MM.1S (cell line): ENCODE data around the gene TLR4.

ENCODE experiments used
- EZH2 ChIP-seq: fragments of 300-600 bp; sonication (generic); optimal IDR thresholded peaks from 2 replicates; pipeline ENCODE3; 2017; ENCODE audit warnings: low read depth, mild to moderate bottlenecking, antibody characterized with exemption, low read length, mixed read lengths
- EZH2phosphoT487 ChIP-seq: fragments of 300-600 bp; sonication (generic); IDR thresholded peaks from 2 replicates; pipeline ENCODE4 v1.6.1; 2018; ENCODE audit warnings: antibody characterized with exemption, low read length
- TF ChIP-seq, protein P1 (sequence below): fragments of 300-600 bp; sonication (generic); IDR thresholded peaks from 2 replicates; pipeline ENCODE4 v1.5.1; 2016; ENCODE audit warnings: antibody characterized with exemption, low read length, mixed read lengths

DNA sequence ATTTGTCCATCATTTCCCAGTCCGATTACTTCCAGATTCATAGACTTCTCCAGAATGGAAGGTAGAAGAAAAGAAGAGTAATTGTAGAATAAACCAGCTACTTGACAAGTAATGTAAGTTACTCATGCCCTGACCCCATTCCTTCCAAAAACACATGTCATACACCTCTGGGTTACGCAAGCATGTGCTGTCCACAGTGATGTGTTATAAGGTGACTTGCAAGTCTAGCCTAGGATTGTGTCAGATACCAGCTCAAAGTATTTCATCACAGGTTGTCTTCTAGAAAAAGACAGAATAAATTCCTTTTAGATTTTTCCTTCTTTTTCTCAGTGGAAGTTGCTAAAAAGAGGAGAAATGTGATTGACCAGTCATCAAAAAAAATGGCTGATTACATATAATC lies 8.0 kb upstream of the TLR4 start:
- TF ChIP-seq, protein P1, sequence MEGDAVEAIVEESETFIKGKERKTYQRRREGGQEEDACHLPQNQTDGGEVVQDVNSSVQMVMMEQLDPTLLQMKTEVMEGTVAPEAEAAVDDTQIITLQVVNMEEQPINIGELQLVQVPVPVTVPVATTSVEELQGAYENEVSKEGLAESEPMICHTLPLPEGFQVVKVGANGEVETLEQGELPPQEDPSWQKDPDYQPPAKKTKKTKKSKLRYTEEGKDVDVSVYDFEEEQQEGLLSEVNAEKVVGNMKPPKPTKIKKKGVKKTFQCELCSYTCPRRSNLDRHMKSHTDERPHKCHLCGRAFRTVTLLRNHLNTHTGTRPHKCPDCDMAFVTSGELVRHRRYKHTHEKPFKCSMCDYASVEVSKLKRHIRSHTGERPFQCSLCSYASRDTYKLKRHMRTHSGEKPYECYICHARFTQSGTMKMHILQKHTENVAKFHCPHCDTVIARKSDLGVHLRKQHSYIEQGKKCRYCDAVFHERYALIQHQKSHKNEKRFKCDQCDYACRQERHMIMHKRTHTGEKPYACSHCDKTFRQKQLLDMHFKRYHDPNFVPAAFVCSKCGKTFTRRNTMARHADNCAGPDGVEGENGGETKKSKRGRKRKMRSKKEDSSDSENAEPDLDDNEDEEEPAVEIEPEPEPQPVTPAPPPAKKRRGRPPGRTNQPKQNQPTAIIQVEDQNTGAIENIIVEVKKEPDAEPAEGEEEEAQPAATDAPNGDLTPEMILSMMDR: no peak
- TF ChIP-seq EZH2phosphoT487 (no peak), EZH2 (no peak)
